H1 (cell line): ENCODE results near the gene CCDC47. TPM values are rescaled to one million over a fixed set of nuclear protein-coding genes. Genes with fewer than 3 reads are reported as not detected.

ENCODE experiments used
- CTCF ChIA-PET: fragments of 300-600 bp; sonication (Branson Sonifier 250); formaldehyde crosslinking; loops from one replicate; lab custom pipeline; 2021; ENCODE audit not compliant: partially characterized antibody; lab: Charles Lee
- POLR2A ChIA-PET: fragments of 300-600 bp; sonication (Branson Sonifier 250); formaldehyde crosslinking; loops from one replicate; lab custom pipeline; 2021; ENCODE audit warnings: inconsistent platforms; ENCODE audit not compliant: partially characterized antibody; lab: Charles Lee
- DNase-seq, 2 experiments: peaks; one replicate each; pipeline versions ENCODE4 v3.0.0 to v3.0.0-alpha.2; 2010 to 2022; ENCODE audit warnings: low spot score in 2 of 2, low read depth in 1 of 2, mixed read lengths in 1 of 2
- FAIRE-seq: peaks from 2 replicates; lab custom pipeline; 2011; peaks lifted over from hg19 to GRCh38; lab: Jason Lieb, UNC
- H2AFZ ChIP-seq: 2 replicates; pipeline ENCODE4 v1.8.1; 2012; ENCODE audit warnings: low read length, inconsistent platforms
- H2AK5ac ChIP-seq: 2 replicates; pipeline ENCODE4 v1.6.1; 2013; ENCODE audit warnings: low read depth, low read length
- H2BK120ac ChIP-seq: replicated peaks from 2 replicates; pipeline ENCODE3; 2013; ENCODE audit warnings: low read depth, low read length, inconsistent platforms
- H2BK12ac ChIP-seq: 2 replicates; pipeline ENCODE4 v1.6.1; 2013; ENCODE audit warnings: low read depth, low read length
- H2BK15ac ChIP-seq: 2 replicates; pipeline ENCODE4 v1.6.1; 2013; ENCODE audit warnings: low read length
- H2BK20ac ChIP-seq: 2 replicates; pipeline ENCODE4 v1.6.1; 2013; ENCODE audit warnings: low read length
- H2BK5ac ChIP-seq: 2 replicates; pipeline ENCODE4 v1.6.1; 2013; ENCODE audit warnings: low read depth, low read length
- H3K14ac ChIP-seq: 2 replicates; pipeline ENCODE4 v1.6.1; 2013; ENCODE audit warnings: inconsistent platforms; ENCODE audit not compliant: insufficient read length
- H3K18ac ChIP-seq: 2 replicates; pipeline ENCODE4 v1.6.1; 2013; ENCODE audit warnings: low read length; ENCODE audit errors: extremely low read depth
- H3K23ac ChIP-seq: 2 replicates; pipeline ENCODE4 v1.6.1; 2013; ENCODE audit warnings: inconsistent platforms; ENCODE audit not compliant: insufficient read length
- H3K23me2 ChIP-seq: 2 replicates; pipeline ENCODE4 v1.6.1; 2013; ENCODE audit warnings: low read depth, low read length
- H3K27ac ChIP-seq: 2 replicates; pipeline ENCODE4 v1.6.1; 2011; ENCODE audit warnings: low read depth, low read length, inconsistent platforms
- H3K27me3 ChIP-seq, 4 experiments: replicated peaks in 1 of 4; 1 replicate in 1 of 4; 2 replicates in 3 of 4; pipeline versions ENCODE4 v1.6.1 to v1.8.1; 2011 to 2013; ENCODE audit warnings: low read length in 3 of 4, mild to moderate bottlenecking in 3 of 4, inconsistent platforms in 2 of 4, mixed read lengths in 2 of 4, moderate library complexity in 1 of 4; ENCODE audit not compliant: control insufficient read depth in 3 of 4, insufficient read depth in 3 of 4; ENCODE audit errors: extremely low read depth in 1 of 4
- H3K36me3 ChIP-seq, 4 experiments: 2 replicates each; pipeline versions ENCODE4 v1.6.1 to v1.8.1; 2011 to 2013; ENCODE audit warnings: mild to moderate bottlenecking in 4 of 4, low read length in 3 of 4, moderate library complexity in 2 of 4, control low read depth in 1 of 4, inconsistent platforms in 1 of 4; ENCODE audit not compliant: insufficient read depth in 4 of 4, control insufficient read depth in 2 of 4
- H3K4ac ChIP-seq: replicated peaks from 2 replicates; pipeline ENCODE3; 2013; ENCODE audit warnings: low read length, low read depth, mixed read lengths, inconsistent platforms; ENCODE audit not compliant: insufficient read length
- H3K4me1 ChIP-seq, 4 experiments: replicated peaks in 1 of 4; 1 replicate in 1 of 4; 2 replicates in 3 of 4; pipeline versions ENCODE4 v1.6.1 to v1.8.1; 2011 to 2013; ENCODE audit warnings: low read length in 3 of 4, inconsistent platforms in 2 of 4, mixed read lengths in 1 of 4; ENCODE audit not compliant: insufficient read depth in 4 of 4, control insufficient read depth in 3 of 4
- H3K4me2 ChIP-seq, 2 experiments: 2 replicates each; pipeline versions ENCODE4 v1.6.1 to v1.8.1; 2011 to 2013; ENCODE audit warnings: low read depth in 2 of 2, low read length in 2 of 2, control low read depth in 1 of 2, inconsistent platforms in 1 of 2, mild to moderate bottlenecking in 1 of 2; ENCODE audit not compliant: insufficient read depth in 1 of 2
- H3K4me3 ChIP-seq, 4 experiments: fragments of 200-600, 300-600 bp in 1 of 4; sonication (generic), shearing (Covaris generic), sonication (Bioruptor Twin) in 1 of 4; 2 replicates each; pipeline versions ENCODE4 v1.5.1 to v1.8.1; 2011 to 2016; ENCODE audit warnings: low read length in 4 of 4, low read depth in 3 of 4, control low read depth in 2 of 4, inconsistent platforms in 2 of 4, mild to moderate bottlenecking in 2 of 4, mixed read lengths in 1 of 4, moderate library complexity in 1 of 4; ENCODE audit not compliant: insufficient read depth in 2 of 4; ENCODE audit errors: extremely low read depth in 1 of 4
- H3K56ac ChIP-seq: replicated peaks from 2 replicates; pipeline ENCODE3; 2013; ENCODE audit warnings: low read depth, mild to moderate bottlenecking, mixed read lengths, low read length, inconsistent platforms; ENCODE audit not compliant: insufficient read length
- H3K79me1 ChIP-seq: 2 replicates; pipeline ENCODE4 v1.6.1; 2013; ENCODE audit warnings: low read depth, low read length, control low read depth
- H3K79me2 ChIP-seq, 2 experiments: 2 replicates each; pipeline versions ENCODE4 v1.6.1 to v1.8.1; 2012 to 2013; ENCODE audit warnings: low read length in 2 of 2, mild to moderate bottlenecking in 2 of 2, inconsistent platforms in 1 of 2; ENCODE audit not compliant: insufficient read depth in 2 of 2, control insufficient read depth in 1 of 2
- H3K9ac ChIP-seq, 4 experiments: replicated peaks in 1 of 4; 1 replicate in 1 of 4; 2 replicates in 3 of 4; pipeline versions ENCODE4 v1.6.1 to v1.8.1; 2011 to 2013; ENCODE audit warnings: low read depth in 3 of 4, low read length in 3 of 4, control low read depth in 2 of 4, mild to moderate bottlenecking in 2 of 4, moderate library complexity in 2 of 4, inconsistent platforms in 1 of 4; ENCODE audit errors: extremely low read depth in 1 of 4
- H3K9me3 ChIP-seq, 2 experiments: 2 replicates each; pipeline versions ENCODE4 v1.6.1 to v1.8.1; 2012 to 2013; ENCODE audit warnings: mild to moderate bottlenecking in 2 of 2, moderate library complexity in 2 of 2, control low read depth in 1 of 2, inconsistent platforms in 1 of 2, low read depth in 1 of 2, low read length in 1 of 2, mixed read lengths in 1 of 2; ENCODE audit not compliant: insufficient read depth in 2 of 2
- H4K20me1 ChIP-seq, 2 experiments: replicated peaks in 1 of 2; 2 replicates each; pipeline versions ENCODE3 to v1.8.1; 2011 to 2013; ENCODE audit warnings: inconsistent platforms in 2 of 2, low read length in 2 of 2, mild to moderate bottlenecking in 1 of 2; ENCODE audit not compliant: insufficient read depth in 2 of 2, control insufficient read depth in 1 of 2
- H4K5ac ChIP-seq: 2 replicates; pipeline ENCODE4 v1.6.1; 2013; ENCODE audit warnings: low read length, low read depth, mixed read lengths, inconsistent platforms; ENCODE audit not compliant: insufficient read length
- H4K8ac ChIP-seq: 2 replicates; pipeline ENCODE4 v1.8.0; 2013; ENCODE audit warnings: mild to moderate bottlenecking, moderate library complexity, low read length, inconsistent platforms; ENCODE audit not compliant: insufficient read depth; ENCODE audit errors: extremely low read depth
- H4K91ac ChIP-seq: replicated peaks from 2 replicates; pipeline ENCODE3; 2013; ENCODE audit warnings: low read length, mixed read lengths, inconsistent platforms; ENCODE audit not compliant: insufficient read length
- HDAC2 ChIP-seq, 2 experiments: fragments of 300-600 bp in 1 of 2; sonication (generic) in 1 of 2; IDR thresholded peaks; 2 replicates each; pipeline ENCODE4 v1.6.1; 2011 to 2012; ENCODE audit warnings: low read depth in 2 of 2, low read length in 2 of 2, mild to moderate bottlenecking in 2 of 2, moderate library complexity in 2 of 2, borderline replicate concordance in 1 of 2, inconsistent platforms in 1 of 2
- KDM4A ChIP-seq: IDR thresholded peaks from one replicate; pipeline ENCODE4 v1.7.1; 2012; ENCODE audit warnings: low read depth, mild to moderate bottlenecking, moderate library complexity, low read length, inconsistent platforms; ENCODE audit not compliant: severe bottlenecking
- POLR2A ChIP-seq, 2 experiments: IDR thresholded peaks; 1 replicate in 1 of 2; 2 replicates in 1 of 2; pipeline ENCODE4 v1.6.1; 2011; ENCODE audit warnings: low read depth in 2 of 2, low read length in 2 of 2, mild to moderate bottlenecking in 2 of 2; ENCODE audit errors: control extremely low read depth in 1 of 2
- RBBP5 ChIP-seq: IDR thresholded peaks from 2 replicates; pipeline ENCODE4 v1.7.1; 2012; ENCODE audit warnings: low read depth, mild to moderate bottlenecking, inconsistent platforms, low read length, moderate library complexity, borderline replicate concordance
- SP4 ChIP-seq: IDR thresholded peaks from 2 replicates; pipeline ENCODE4 v1.6.1; 2012; ENCODE audit warnings: low read length, inconsistent platforms
- WGBS, 2 experiments: shearing (Covaris generic) in 1 of 2; methylation state at CpG; one replicate each; pipeline versions ENCODE4 v1.1.6 to v1.1.7; 2013 to 2015; ENCODE audit warnings: low lambda C conversion rate in 2 of 2, mixed read lengths in 2 of 2, inconsistent platforms in 1 of 2, low coverage in 1 of 2, missing lambda C conversion rate in 1 of 2; ENCODE audit not compliant: insufficient replicate concordance in 2 of 2, insufficient coverage in 1 of 2, insufficient read length in 1 of 2; ENCODE audit errors: extremely low coverage in 1 of 2, missing lambda C conversion rate in 1 of 2; 5-methylcytosine and 5-hydroxymethylcytosine counted together
- polyA plus RNA-seq, 7 experiments: library from polyadenylated mRNA; depleted of rRNA in 3 of 7; stranded (reverse) in 5 of 7; unstranded in 2 of 7; fragments of >200 nt in 5 of 7; fragments of 200-250 nt in 2 of 7; gene quantifications; 1 replicate in 5 of 7; 2 replicates in 1 of 7; 4 replicates in 1 of 7; pipeline versions ENCODE4 v1.2.1 to v1.2.3, GENCODE V29; 2011 to 2013; ENCODE audit warnings: missing spikeins in 2 of 7, mixed read lengths in 2 of 7
- total RNA-seq: library from RNA; stranded (reverse); fragmentation: NEBNext Ultra II Directional; extraction: Animal tissue kit (Norgen Biotek cat#: 25700); gene quantifications from 2 replicates; pipeline ENCODE4 v1.2.1, GENCODE V29; 2021
- TF ChIP-seq, protein P1 (sequence below): IDR thresholded peaks from 2 replicates; pipeline ENCODE4 v1.6.1; 2012; ENCODE audit warnings: inconsistent platforms

CCDC47 gene
- total and polyA plus RNA-seq, 2 of the 8 experiments (the other 6 are each of a cell fraction or from before 2014, with no cell fraction given), result 21.2 to 83.1 TPM

DNA sequence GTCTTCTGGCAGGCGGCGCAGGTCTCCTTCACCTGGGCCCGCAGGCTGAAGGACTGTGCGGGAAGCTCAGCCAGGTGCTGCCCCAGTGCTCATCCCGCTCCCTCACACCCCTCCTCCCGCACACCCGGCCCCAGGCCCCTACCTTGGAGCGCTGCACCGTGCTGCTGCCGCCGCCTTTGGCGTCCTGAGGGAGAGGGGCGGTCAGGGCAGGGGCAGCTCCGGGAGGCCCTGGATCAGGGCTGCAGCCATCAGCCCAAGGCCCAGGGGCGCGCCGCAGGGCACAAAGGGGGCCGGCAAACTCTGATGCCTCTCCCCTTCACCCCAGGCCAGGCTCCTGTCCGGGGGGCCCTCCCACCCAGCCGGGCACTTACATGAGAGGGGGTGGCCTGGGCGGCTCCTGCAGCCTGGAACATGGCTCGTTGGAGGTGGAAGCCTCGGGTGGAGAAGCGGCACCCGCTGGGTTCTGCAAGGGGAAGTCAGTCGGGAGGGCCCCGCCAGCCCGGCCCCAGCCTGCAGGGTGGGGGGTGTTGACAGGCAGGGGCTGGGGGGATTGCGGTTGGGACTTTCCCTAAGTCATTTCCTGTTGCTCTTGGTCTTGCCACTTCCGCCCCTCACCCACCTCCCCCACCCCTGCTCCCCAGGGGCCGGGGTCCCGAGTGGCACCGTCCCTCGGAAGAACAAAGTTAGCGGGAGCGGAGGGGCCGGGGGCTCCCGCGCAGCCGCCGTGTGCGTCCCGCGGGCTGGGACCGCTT, 74.3 kb downstream of the CCDC47 start:
- Histone ChIP-seq H4K20me1 (peaks cover 7 to 10% of the 10 kb centered on the region in 2 experiments), H2BK120ac (no peak overlapping the region), H3K9me3 (no peaks in the 10 kb centered on the region), H2BK5ac (peak overlapping the region; percentile 85; the same call in 1 of the 2 replicates), H3K79me1 (0 out of 2 replicates have a peak, but pooled peaks cover under 1% of the 10 kb centered on the region), H3K18ac (peak overlapping the region; percentile 15; the same call in 1 of the 2 replicates), H2AFZ (no peak overlapping the region), H4K5ac (no peak overlapping the region), H3K14ac (no peak overlapping the region), H2AK5ac (no peak overlapping the region), H3K4me3 (peak overlapping the region; percentile 57 to 83 (median 64)), H3K56ac (no peak overlapping the region), H3K23me2 (peaks cover 16% of the 10 kb centered on the region; the same call in 1 of the 2 replicates), H3K79me2 (no peaks in the 10 kb centered on the region; a peak in 1 of 4 replicates), H3K4me1 (peaks cover 3 to 25% (median 18%) of the 10 kb centered on the region in 4 experiments; a peak in 6 of 7 replicates), H3K27me3 (peaks cover 0 to 5% (median 0%) of the 10 kb centered on the region in 4 experiments; a peak in 3 of 7 replicates)
- POLR2A ChIA-PET, result interaction anchor here (0.8 to 3.2 kb wide), 11 partner anchors 8 to 288 kb away, joined by 3 to 21 read pairs (median 3); partner anchors contain the start of genes DDX42 and MAP3K3
- peak in 1 of 2 experiments; percentile 68 for DNase-seq
- CTCF ChIA-PET, result interaction anchor here (0.5 to 7.3 kb wide), 23 partner anchors 10 to 803 kb away, joined by 3 to 65 read pairs (median 4); partner anchors contain the start of genes CCDC47 and DDX42
- FAIRE-seq, result no peak
- TF ChIP-seq SP4, result no peak
- TF ChIP-seq RBBP5, result no peak
- TF ChIP-seq KDM4A, result peak; percentile 15
- TF ChIP-seq, protein P1, sequence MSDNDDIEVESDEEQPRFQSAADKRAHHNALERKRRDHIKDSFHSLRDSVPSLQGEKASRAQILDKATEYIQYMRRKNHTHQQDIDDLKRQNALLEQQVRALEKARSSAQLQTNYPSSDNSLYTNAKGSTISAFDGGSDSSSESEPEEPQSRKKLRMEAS, result no peak
- TF ChIP-seq HDAC2 (IDR thresholded peaks at IDR 0.05; ENCODE audit: borderline replicate concordance in 1 of 2, low read depth in 2 of 2, low read length in 2 of 2), result 0 out of 4 replicates have a peak, but pooled peaks of 1 of the 2 experiments have one; percentile 42
- TF ChIP-seq POLR2A (IDR thresholded peaks at IDR 0.05; ENCODE audit: control extremely low read depth in 1 of 2, low read depth in 2 of 2, low read length in 2 of 2), result 0 out of 3 replicates have a peak, but pooled peaks of 1 of the 2 experiments have one; percentile 9
- TF ChIP-seq, all 59 proteins: peak for 3
- Histone ChIP-seq H3K23ac (no peak overlapping the region), H2BK12ac (no peak overlapping the region), H3K9ac (peak overlapping the region in 1 of 4 experiments; percentile 35; a peak in 2 of 7 replicates), H3K27ac (no peak overlapping the region), H4K8ac (no peak overlapping the region), H4K91ac (peak overlapping the region; percentile 31), H2BK15ac (peak overlapping the region; percentile 31; the same call in 1 of the 2 replicates), H2BK20ac (no peak overlapping the region), H3K36me3 (peaks cover 0 to 12% (median under 1%) of the 10 kb centered on the region in 4 experiments; a peak in 2 of 8 replicates), H3K4ac (no peak overlapping the region), H3K4me2 (peak overlapping the region; percentile 76 to 84)
- 11% methylated on average over 23 of the region's 45 CpGs; no CpG with 5 or more reads in 1 of the 2 experiments for WGBS, 2 experiments
